ENCODE results near the gene ZBTB46. TPM values are rescaled to one million over a fixed set of nuclear protein-coding genes. Genes with fewer than 3 reads are reported as not detected.

ZBTB46 gene
- polyA plus RNA-seq, 5 donors = 8.0 to 15.7 (median 10.3) TPM

DNA sequence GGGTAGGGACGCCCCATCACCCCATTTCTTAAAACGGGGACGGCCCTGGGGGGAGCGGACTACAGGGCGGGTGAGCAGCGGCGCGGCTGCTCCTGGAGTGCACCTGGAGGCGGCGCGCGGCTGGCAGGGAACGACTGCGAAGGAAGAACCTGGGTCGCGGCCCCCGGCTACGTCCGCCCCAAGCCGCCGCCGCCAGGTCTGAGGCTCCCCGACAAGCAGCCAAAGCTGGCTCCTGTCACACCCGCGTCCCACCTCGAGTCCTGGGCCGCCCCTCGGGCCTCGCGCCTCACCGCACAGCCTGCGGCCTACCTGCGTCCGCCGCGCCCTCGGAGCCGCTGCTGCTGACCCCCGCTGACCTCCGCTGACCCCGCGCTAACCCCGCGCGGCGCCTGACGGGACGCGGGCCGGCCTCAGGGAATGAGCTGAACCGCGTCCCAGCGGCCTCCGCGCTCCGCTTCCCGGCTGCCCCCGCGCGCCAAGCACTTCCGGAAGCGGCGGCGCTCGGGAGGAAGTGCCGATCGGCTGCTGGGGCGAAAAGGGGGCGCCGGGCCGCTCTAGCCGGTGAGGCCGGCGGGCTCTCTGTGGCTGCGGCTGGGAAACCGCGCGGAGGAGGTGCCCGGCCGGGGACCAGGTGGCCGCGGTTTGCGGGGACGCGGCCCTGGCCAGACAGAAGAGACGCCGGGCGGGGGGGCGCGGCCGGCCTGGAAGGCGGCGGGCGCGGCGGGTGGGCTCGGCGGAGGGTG lies 123.3 kb downstream of the ZBTB46 start, which contains the start of the genes ARFRP1 and ZGPAT:
Gene ARFRP1, minus strand, starts transcription at position 419 of the 743 bp plus-strand sequence. CDS start 885 bp downstream, outside the sequence.
Gene ZGPAT, plus strand, starts transcription at position 482 of the 743 bp plus-strand sequence. CDS start 542 bp downstream, outside the sequence.
- peak; percentile 80 to 83 for DNase-seq

- DNase-seq = no peak
Observed at GRCh38 chr20:63706852-63707557, 124.1 kb downstream of the ZBTB46 start.

- no peak for DNase-seq
Observed at GRCh38 chr20:63706027-63706695, 124.9 kb downstream of the ZBTB46 start.

DNA sequence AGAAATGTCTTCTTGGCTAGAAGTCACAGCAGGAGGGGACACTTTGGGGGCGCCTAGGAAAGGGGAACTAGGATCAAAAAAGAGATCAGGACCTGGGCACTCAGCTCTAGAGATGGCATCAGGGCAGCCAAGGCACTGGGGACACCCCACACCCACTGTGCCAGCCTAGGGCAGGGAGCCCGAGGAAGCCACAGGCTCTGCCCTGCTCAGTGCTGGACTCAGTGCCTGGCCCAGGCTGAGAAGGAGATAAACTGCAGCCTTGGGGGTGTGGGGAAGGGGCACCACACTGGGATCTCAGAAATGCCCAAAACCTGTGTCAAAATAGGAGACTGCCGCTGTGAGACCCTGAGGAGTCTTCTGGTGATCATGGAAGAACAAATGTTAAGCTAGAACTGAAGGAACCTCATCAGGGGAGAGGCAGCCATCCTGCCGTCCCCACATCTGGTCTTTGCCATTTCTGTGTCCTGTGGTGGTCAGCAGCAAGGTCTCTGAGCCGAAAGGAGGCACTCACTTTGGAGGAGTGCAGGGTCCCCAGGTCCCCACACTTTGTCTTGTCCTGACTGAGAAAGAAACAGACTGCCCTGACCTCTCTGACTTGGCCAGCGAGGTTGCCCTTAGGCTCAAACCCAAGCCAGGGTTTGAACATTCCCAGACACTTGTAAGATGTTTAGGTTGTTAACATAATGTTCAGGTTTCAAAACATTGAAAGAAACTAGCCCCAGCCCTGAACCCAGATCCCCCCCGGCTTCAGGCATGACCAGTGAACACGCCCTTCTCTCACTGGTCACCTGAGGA lies 125.6 kb downstream of the ZBTB46 start:
- no peak for DNase-seq

GRCh38 chr20:63704749-63705117 lies 126.3 kb downstream of the ZBTB46 start:
- DNase-seq = no peak

- no peak for DNase-seq
Observed at GRCh38 chr20:63703976-63704748, 126.9 kb downstream of the ZBTB46 start.

DNA sequence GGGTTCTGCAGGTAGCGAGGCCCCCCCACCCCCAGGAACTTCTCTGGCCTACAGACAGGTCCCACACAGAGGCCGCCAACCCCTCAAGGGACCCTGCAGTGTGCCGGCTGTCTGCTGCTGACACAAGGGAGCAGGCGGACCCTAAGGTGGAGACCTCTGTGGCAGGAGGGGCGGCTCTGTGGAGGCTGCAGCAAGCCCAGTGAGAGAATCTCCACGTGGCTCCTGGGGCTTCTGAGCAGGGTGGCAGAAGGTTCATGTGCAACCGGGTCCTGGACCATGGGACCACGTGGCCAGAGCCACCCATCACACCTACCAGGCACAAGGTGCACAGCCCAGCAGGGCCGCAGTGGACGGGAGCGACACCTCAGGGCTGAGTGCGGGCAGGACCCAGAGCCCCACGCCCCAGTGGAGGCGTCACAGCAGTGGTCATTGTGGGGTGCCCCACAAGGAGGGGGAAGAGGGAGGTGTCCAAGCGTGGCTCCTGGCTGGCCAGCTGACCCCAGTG lies 127.5 kb downstream of the ZBTB46 start:
- DNase-seq = no peak

DNA sequence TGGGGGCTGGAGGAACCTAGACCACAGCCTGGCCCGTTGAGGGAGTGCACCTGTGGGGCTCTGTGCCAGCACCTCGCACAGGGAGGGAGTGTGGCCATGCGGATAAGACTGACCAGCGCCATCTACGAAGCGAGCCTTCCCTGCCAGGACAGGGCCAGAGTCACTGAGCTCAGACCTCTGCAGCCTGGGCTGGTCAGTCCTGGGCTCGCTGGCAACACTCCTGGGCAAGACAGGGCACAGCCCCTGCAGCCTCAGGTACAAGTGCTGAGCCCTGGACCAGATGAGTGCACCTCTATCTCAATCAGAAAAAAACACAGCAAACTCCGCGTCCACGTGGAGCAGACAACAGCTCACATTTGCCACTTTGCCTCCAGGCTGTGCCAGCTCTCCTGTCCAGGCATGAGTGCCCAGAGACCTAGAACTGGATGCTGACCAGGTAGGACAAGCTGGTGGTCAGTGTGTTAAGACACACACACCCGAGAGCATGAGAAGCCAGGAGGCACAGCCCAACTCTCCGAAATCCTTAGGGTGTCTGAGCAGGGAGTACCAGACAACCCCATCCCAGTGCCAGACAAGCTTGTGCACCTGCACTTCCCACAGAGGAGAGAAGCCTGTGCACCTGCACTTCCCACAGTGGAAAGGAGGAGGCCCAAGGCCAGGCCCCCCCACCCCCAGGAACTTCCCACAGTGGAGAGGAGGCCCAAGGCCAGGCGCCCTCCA lies 128.2 kb downstream of the ZBTB46 start:
- DNase-seq = no peak

DNA sequence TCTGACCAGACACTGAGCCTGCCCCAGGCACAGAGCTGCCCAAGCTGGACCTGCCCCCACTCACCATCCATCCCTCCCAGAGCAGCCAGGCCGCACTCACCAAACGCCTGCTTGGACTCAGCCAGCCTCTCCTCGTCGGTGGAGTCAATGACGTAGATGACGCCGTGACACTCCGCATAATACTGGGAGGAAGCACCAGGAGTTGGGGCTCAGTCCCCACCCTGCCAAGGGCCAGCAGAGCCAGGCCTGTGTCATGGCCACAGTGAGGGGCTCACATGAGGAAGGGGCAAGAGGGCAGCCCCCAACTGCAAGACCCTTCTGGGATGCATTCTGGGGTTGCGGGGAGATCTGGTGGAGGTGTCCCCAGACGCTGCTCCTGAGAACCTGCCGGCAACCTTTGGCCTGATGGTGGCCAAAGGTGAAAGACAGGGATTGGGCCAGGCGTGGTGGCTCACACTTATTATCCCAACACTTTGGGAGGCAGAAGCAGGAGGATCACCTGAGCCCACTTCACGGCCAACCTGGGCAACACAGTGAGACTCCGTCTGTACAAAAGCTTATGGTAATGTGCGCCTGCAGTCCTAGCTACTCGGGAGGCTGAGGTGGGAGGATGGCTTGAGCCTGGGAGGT lies 128.9 kb downstream of the ZBTB46 start:
- DNase-seq = no peak

DNA sequence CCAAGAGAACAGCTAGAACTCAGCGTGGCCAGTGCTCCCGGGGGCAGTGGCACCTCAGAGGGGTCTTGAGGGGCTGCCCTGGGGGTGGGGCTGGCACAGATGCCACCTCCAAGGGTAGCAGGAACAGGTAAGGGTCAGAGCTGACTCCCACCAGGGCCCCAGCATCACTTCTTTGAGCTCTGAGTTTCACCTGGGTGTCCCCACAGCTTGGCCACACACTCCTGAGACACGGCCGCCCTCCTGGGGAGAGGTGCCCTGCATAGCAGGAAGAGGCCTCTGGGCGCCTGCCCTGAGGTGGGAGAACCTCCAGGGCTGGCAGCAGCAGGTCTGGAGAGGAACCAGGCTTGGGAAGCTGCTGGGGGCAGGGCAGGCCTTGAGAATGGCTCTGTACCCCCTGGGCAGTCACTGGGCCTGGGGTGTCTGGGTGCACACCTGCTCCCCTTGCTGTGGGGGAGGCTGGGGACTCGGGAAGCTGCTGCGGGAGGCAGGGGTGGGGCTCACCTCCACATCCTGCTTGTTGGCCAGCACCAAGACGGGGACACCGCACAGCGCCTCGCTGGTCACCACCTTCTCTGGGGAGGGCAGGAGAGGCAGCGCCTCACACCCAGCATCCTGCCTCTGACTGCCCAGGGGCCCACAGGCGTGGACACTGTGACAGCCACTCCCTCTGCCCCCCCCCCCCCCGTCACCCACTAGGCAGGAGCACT lies 129.6 kb downstream of the ZBTB46 start:
- no peak for DNase-seq

GRCh38 chr20:63701051-63701328 lies 130.1 kb downstream of the ZBTB46 start:
- DNase-seq = no peak

GRCh38 chr20:63700199-63701050 lies 130.6 kb downstream of the ZBTB46 start:
- no peak for DNase-seq

GRCh38 chr20:63699466-63700198 lies 131.4 kb downstream of the ZBTB46 start:
- DNase-seq = no peak

DNA sequence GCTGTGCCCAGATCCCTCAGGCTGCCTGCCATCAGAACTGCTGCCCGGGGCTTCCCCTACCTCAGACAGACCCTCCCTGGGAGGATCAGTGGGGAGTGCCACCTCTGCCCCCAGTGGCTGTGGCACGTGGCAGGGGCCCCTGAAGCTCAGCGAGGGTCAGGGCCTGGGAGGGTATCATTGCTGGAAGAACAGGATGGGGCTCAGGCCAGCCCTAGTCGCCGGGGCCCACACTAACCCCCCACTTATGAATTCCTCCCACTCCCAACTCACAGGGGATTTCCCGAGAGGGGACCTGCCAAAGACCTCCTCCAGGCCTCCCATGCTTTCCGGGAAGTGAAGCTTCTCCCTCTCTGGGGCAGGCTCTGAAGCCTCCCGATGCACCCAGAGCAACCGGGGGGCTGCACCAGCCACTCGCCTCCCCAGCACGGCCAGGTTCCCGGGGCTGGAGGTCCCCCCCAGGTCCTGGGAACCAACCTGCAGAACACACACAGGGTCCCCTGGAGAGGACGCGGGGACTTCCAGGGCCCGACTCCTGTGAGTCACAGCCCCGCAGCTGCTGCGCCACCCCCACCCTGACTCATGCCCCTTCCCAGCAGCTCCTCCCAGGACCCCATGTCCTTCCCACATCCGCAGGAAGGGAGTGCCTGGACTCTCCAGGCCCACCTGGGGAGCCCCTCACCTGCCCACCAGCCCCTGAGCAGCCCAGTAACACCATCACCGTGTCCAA lies 132.2 kb downstream of the ZBTB46 start:
- DNase-seq = no peak

DNA sequence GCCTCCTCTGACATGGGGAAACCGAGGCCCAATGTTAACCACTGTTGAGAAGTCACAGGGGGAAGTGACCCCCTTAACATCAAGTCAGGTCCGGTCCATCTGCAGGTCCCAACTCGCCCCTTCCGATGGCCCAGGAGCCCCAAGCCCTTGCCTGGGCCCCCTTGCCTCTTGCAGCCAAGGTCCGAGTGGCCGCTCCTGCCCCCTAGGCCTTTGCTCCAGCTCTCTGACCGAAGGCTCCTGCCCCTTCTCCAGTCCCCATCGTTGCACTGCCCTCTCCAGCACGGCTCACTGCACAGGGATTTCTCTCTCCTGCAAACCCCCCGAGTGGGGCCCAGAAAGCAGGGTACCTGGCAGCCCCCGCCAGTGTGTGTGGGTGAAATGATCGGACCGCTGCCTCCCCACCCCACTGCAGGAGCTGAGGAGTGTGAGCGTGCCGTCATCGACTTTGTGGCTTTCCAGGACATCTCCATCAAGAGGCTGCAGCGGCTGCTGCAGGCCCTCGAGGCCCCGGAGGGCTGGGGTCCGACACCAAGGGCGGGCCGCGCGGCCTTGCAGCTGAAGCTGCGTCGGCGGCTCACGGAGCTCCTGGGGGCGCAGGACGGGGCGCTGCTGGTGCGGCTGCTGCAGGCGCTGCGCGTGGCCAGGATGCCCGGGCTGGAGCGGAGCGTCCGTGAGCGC lies 133.1 kb downstream of the ZBTB46 start:
- DNase-seq = no peak

GRCh38 chr20:63697357-63697867 lies 133.7 kb downstream of the ZBTB46 start:
- no peak for DNase-seq
